ENCODE results near the gene ID4. TPM values are rescaled to one million over a fixed set of nuclear protein-coding genes. Genes with fewer than 3 reads are reported as not detected.
"Not testable (repeated sequence)": the region's sequence is repeated elsewhere in the genome, so short reads cannot be mapped to it uniquely, and the experiment has no call there.

The ID4 gene
- total RNA-seq, 1 donor from 2014 or later, result 132 TPM

DNA sequence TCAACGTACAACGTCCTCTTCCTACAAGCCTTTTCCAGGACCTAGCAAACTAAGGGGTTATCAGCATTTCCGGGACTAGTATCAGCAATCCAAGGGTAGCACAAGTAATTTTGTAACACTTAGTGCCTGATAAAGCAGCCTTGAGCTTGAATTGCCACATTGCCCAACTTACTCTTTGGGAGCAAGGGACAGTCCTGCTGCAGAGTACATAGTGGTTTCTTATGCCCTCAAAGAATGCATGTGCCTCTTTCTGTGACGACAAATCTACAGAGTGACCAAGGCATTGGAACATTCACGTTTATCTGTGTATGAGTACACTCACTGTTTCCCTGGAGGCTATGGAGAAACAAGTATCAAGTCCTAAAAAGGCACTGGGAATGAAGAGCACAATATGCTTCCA lies 3.2 kb upstream of the ID4 start:
- no peak for DNase-seq

DNA sequence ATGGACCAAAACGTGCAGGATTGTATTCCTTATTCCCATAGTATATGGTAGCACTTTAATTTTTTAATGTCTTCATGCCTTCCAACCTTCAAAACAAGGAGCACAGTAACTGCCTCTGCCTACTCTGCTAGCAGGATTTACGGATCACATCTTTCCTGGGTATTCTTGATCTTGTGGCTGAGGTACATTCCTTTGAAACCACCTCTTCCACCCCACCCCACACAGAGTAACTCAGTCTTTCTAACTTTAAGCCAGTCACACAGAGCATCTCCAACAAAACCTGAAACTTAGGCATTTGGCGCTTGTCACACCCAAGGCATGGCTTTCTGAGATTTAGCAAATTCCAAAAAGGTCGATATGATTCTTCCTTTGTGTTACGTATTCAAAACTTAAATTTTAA lies 2.3 kb upstream of the ID4 start:
- DNase-seq, result no peak

- no peak for DNase-seq
Observed at GRCh38 chr6:19835605-19836004, 1.6 kb upstream of the ID4 start.

DNA sequence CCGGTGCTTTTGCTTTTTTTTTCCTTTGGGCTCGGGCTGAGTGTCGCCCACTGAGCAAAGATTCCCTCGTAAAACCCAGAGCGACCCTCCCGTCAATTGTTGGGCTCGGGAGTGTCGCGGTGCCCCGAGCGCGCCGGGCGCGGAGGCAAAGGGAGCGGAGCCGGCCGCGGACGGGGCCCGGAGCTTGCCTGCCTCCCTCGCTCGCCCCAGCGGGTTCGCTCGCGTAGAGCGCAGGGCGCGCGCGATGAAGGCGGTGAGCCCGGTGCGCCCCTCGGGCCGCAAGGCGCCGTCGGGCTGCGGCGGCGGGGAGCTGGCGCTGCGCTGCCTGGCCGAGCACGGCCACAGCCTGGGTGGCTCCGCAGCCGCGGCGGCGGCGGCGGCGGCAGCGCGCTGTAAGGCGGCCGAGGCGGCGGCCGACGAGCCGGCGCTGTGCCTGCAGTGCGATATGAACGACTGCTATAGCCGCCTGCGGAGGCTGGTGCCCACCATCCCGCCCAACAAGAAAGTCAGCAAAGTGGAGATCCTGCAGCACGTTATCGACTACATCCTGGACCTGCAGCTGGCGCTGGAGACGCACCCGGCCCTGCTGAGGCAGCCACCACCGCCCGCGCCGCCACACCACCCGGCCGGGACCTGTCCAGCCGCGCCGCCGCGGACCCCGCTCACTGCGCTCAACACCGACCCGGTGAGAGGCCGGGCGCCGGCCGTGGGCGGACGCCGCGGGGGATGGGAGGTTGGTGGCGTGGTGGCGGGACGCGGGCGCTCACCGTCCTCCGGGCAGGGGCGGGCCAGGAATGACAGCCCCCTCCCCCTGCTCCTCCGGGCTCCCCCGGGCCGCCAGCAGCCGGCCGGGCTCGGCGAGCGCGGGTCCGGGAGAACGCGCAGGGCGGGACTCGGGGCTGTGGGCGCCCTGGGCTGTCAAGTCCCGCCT lies 606 bp downstream of the ID4 start:
- no peak for DNase-seq

DNA sequence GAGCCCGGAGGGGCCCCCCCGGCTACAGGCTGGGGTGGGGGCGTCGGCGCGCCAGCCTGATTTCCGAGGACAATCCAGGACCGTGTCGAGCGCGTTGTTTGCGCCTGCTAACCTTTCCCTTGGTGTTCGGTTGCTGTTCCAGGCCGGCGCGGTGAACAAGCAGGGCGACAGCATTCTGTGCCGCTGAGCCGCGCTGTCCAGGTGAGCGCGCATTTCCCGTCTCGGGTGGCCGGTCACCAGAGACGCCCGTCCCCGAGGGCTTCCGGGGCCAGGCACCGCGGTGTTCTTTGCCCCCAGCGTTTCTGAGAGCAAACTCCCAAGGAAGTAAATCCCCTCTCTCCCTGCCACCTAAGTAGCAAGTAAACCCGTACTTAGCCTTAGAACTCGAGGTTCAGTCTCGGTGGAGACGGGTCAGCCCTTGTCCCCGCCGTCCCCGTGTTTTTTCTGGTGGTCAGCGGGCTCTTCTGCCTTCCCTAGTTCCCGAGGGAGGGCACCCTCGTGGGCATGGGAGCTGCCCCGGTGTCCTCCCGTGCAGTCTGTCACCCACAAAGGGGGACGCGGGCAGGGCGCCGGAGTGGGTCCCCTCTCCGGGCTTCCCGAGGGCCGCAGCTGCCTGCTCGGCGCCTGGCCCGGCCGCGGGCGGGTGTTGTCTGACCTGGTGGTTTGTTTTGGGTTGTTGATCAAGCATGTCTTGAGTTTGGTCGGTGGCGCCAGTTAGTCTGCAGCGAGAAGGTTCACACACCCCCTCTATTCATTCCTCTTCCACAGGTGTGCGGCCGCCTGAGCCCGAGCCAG lies 1.5 kb downstream of the ID4 start:
- DNase-seq, result no peak

- no peak for DNase-seq
Observed at GRCh38 chr6:19839237-19839546, 2.0 kb downstream of the ID4 start.

DNA sequence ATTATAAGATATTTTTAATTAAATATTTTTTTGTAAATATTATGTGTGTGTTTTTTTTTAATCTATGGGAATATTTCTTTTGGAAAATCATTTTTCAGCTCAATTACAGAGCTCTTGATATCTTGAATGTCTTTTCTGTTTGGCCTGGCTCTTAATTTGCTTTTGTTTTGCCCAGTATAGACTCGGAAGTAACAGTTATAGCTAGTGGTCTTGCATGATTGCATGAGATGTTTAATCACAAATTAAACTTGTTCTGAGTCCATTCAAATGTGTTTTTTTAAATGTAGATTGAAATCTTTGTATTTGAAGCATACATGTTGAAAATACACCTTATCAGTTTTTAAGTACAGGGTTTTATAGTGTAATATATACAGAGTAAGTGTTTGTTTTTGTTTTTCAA lies 2.6 kb downstream of the ID4 start:
- DNase-seq, result no peak

DNA sequence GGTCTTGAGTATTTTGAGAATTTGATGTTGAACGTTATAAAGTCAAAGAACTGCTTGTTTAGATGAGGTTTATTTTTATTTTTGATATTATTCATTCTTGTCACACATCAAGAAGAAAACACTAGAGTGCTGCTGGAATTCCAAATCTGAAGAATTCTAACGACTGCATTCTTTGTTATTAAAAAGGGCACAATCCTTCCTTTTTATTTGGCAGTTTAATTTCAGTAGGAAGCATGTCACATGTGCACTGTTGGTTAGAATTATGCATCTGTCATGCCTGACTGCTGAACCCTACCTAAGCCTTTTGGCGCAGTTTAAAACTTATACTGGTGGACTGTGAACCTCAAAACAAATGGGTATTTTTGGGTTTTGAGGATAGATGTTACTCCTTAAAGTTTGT lies 4.0 kb downstream of the ID4 start:
- no peak for DNase-seq

GRCh38 chr6:19842030-19842615 lies 5.0 kb downstream of the ID4 start:
- DNase-seq, result no peak

GRCh38 chr6:19844689-19845088 lies 7.5 kb downstream of the ID4 start:
- DNase-seq, result no peak

DNA sequence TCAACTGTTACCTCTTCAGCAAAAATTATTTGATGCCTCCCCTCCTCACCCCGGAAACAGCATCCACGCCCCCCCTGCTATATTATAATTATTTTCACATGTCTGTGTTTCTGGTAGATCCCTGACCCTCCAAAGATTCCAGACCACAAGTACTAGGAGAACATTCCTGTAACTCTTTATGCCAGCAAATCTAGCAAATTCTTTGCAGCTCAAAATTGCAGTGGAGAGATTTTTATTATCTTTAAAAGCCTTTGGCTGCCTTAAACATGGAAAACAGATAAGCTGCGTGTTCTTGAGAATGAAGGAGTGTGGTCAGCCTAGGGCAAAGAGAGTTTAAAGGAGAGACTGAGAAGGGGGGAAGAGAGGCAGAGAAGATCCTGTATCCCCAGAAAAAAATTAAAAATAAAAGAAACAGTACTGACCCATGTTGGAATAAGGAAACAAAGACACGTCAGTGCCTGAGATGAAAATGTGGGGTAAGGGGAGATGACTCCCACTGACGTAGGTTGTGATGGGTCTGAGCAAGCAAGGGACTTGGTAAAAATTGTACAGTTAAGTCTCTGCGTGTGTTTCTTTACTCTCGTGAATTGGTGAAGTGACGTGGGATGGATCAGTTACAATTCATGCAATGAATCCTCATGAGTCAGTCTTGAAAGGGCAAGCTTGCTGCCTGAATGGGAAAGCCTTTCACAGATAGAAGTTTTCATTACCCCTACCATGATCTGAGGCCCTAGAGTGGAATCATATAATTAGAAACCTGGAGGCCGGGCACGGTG lies 8.3 kb downstream of the ID4 start:
- DNase-seq, result no peak

GRCh38 chr6:19848465-19849029 lies 11.4 kb downstream of the ID4 start:
- no peak for DNase-seq

- DNase-seq, result no peak
Observed at GRCh38 chr6:19849196-19849595, 12.0 kb downstream of the ID4 start.

DNA sequence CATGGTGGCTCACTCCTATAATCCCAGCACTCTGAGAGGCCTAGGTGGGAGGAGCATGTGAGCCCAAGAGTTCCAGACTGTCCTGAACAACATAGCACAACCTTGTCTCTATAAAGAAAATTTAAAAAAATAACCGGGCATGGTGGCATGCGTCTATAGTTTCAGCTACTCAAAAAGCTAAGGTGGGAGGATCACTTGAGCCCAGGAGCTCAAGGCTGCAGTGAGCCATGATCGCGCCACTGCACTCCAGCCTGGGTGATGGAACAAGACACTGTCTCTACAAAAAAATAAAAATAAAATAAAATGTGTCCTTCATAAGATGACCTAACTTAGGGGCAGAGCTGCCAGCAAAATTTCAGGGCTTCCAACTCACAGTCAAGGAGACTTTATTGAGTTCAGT lies 12.6 kb downstream of the ID4 start:
- DNase-seq, result no peak

DNA sequence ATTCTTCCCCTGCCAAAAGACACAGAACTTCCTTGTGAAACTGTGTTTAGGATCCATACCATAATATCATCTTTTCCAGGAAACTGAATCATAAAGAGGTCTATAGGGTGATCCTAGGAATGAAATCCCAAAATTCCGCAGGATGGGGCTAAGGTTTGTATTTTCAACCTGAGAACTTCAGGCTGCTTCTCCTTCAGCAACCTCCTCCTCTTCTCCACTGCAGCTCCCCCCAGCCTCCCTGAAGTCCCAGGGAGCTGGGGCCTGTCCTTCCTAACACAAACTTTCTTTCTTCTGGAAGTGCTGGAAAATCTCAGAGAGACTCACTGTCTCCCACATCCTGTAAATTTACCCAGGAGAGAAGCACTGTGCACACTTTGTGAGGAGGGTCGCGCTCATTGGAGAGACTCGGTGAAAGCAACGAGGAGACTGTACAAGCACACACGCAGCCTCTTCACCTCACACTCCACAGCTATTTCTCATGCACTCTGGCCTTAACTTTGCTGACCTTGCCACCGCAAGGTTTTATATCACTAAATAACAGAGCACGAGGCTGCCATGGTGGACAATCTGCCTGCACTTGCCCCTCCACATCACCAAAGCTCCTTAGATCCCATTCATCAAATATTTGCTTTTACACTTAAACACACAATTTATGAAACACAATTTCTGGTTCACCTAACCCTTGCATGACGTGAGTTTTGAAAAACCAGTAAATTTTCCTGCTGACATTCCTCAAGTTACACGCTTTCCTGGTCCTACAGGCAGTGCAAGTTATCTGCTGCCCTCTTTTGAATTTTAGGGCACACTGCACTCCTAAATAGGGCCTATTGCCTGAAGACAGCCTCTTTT lies 14.3 kb downstream of the ID4 start:
- peak; percentile 14 for DNase-seq

DNA sequence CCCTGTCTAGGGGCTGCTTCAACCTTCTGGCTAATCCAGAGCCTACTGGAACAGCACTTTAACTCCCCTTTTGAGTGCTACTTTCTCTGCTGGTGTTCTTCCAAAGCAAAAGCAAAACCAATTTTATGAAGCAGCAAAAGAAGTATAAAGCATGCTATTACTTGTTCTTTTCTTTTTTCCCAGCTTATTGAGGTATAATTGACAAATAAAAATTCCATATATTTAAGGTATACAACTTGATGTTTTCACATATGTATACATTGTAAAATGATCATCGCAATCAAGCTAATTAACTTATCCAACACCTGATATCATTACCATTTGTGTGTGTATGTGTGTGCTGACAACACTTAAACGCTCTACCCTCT lies 14.9 kb downstream of the ID4 start:
- no peak for DNase-seq

DNA sequence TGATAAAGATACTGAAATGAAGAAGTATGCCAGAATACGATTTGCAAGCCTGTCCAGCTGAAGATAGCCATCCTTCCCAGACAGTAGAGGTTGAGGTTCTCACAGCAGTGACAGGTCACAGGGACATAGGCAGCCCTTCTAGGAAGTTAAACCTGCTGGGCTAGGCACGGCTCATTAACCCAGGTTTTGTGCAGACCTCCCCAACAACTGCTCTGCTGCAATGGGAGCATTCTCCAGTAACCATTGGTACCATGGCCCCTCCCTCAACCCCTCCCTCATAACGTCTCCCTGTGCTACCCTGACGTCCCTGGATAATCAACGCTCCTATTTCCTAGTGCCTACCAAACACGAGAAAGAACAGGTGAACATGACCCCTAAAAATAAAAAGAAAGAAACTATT lies 15.8 kb downstream of the ID4 start:
- no peak for DNase-seq

DNA sequence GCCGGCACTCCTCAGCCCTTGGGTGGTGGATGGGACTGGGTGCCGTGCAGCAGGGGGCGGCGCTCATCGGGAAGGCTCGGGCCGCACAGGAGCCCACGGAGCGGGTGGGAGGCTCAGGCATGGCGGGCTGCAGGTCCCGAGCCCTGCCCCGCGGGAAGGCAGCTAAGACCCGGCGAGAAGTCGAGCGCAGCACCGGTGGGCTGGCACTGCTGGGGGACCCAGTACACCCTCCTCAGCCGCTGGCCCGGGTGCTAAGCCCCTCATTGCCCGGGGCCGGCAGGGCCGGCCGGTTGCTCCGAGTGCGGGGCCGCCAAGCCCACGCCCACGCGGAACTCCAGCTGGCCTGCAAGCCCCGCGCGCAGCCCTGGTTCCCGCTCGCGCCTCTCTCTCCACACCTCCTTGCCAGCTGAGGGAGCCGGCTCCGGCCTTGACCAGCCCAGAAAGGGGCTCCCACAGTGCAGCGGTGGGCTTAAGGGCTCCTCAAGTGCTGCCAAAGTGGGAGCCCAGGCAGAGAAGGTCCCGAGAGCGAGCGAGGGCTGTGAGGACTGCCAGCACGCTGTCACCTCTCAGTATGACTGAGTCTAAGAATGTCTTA lies 17.3 kb downstream of the ID4 start:
- DNase-seq, result not testable (repeated sequence)

GRCh38 chr6:19855536-19855935 lies 18.4 kb downstream of the ID4 start:
- DNase-seq, result no peak

DNA sequence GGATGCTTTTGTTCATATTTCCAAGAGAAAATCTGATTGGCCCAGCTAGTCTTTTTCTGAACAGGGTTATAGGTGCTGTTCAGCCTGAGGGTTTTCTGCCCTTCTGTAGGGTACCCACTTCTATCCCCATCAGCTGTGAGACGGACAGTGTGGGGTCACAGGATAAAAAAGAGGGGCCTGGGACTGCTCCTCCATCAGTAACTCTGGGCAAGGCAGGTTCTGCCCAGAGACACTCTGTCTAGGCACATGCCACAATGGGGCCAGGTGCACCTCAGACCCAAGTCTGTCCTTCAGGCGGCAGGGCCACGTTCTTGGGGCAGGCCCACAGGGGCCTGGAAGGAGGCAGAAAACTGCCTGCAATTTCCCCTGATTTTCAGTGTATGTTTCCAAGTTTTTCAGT lies 20.0 kb downstream of the ID4 start:
- DNase-seq, result no peak

- no peak for DNase-seq
Observed at GRCh38 chr6:19857703-19858102, 20.5 kb downstream of the ID4 start.

Measured in occipital lobe (tissue), 2 donors.